ENCODE measurements around the gene LIN37. TPM values are rescaled to one million over a fixed set of nuclear protein-coding genes. Genes with fewer than 3 reads are reported as not detected.

LIN37 gene
- total RNA-seq, 1 experiment from 2014 or later: 10.1 TPM

DNA sequence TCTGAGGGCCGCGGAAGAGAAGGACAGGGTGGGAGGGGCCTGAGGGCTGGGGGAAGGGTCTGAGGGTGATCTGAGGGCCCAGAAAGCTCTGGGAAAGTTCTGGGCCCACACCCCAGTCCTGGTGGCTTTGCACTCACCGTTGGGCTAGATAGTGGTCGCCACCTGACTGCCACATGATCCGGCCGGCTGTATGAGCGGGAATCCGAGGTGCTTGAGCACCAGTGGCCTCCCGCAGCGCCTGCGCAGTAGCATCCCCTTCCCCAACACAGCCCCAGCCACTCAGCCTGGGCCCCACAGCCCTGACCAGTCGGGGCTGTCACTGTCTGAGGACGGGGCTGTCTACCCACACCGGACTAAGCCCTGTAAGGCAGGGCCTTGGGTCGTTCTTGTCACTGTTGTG, 49.3 kb downstream of the LIN37 start (continued):
- TF ChIP-seq, protein P1, sequence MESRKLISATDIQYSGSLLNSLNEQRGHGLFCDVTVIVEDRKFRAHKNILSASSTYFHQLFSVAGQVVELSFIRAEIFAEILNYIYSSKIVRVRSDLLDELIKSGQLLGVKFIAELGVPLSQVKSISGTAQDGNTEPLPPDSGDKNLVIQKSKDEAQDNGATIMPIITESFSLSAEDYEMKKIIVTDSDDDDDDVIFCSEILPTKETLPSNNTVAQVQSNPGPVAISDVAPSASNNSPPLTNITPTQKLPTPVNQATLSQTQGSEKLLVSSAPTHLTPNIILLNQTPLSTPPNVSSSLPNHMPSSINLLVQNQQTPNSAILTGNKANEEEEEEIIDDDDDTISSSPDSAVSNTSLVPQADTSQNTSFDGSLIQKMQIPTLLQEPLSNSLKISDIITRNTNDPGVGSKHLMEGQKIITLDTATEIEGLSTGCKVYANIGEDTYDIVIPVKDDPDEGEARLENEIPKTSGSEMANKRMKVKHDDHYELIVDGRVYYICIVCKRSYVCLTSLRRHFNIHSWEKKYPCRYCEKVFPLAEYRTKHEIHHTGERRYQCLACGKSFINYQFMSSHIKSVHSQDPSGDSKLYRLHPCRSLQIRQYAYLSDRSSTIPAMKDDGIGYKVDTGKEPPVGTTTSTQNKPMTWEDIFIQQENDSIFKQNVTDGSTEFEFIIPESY (IDR thresholded peaks at IDR 0.05; ENCODE audit: extremely low read depth, insufficient replicate concordance, low read length): no peak
- TF ChIP-seq, protein P2, sequence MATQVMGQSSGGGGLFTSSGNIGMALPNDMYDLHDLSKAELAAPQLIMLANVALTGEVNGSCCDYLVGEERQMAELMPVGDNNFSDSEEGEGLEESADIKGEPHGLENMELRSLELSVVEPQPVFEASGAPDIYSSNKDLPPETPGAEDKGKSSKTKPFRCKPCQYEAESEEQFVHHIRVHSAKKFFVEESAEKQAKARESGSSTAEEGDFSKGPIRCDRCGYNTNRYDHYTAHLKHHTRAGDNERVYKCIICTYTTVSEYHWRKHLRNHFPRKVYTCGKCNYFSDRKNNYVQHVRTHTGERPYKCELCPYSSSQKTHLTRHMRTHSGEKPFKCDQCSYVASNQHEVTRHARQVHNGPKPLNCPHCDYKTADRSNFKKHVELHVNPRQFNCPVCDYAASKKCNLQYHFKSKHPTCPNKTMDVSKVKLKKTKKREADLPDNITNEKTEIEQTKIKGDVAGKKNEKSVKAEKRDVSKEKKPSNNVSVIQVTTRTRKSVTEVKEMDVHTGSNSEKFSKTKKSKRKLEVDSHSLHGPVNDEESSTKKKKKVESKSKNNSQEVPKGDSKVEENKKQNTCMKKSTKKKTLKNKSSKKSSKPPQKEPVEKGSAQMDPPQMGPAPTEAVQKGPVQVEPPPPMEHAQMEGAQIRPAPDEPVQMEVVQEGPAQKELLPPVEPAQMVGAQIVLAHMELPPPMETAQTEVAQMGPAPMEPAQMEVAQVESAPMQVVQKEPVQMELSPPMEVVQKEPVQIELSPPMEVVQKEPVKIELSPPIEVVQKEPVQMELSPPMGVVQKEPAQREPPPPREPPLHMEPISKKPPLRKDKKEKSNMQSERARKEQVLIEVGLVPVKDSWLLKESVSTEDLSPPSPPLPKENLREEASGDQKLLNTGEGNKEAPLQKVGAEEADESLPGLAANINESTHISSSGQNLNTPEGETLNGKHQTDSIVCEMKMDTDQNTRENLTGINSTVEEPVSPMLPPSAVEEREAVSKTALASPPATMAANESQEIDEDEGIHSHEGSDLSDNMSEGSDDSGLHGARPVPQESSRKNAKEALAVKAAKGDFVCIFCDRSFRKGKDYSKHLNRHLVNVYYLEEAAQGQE (IDR thresholded peaks at IDR 0.05; ENCODE audit: low read depth): no peak
- TF ChIP-seq TCF7L2 (IDR thresholded peaks at IDR 0.05; ENCODE audit: borderline replicate concordance, extremely low read depth, insufficient read depth, insufficient read length): no peak
- no peak for TF ChIP-seq SIN3A (IDR thresholded peaks at IDR 0.05; ENCODE audit: low read depth)
- TF ChIP-seq CEBPB (IDR thresholded peaks at IDR 0.05; ENCODE audit: low read depth): no peak

DNA sequence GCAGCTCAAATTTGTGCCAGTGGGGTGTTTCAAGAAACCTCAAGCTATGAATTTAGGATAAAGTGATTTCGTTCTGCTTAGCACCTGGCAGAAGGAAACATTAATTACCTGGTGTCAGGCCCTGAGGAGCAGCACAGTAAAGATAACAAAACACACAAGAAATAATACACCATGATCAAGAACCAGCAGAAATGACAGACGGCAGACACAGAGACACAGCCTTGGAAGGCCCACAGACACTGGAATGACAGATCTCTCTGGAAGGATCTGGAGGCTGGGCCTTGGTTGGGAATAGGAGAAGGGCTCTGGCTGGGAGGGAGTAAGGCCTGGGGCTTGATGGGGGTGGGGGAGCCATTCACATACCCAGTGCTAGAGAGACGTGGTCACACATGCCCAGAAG, 53.5 kb downstream of the LIN37 start:
- ChIA-PET RAD21 (ENCODE audit: low non-redundant PET in 1 of 2, low total read pairs in 2 of 2, uncharacterized antibody in 2 of 2, unreplicated experiment in 2 of 2) (no interaction called here), CTCF (no interaction called here), POLR2A (no interaction called here)
- ATAC-seq: no peak
- intact Hi-C loops (cut with micrococcal nuclease): no loop called here
- Histone ChIP-seq H3K36me3 (ENCODE audit: control insufficient read depth in 1 of 2, insufficient read depth in 2 of 2, low read length in 2 of 2) (no peaks in the 10 kb centered on the region), H3K9ac (ENCODE audit: low read length) (no peak overlapping the region), H2AFZ (ENCODE audit: low read depth, low read length, poor library complexity, severe bottlenecking) (no peak overlapping the region), H3K9me2 (ENCODE audit: insufficient read depth) (no peaks in the 10 kb centered on the region), H3K27ac (ENCODE audit: low read depth, low read length) (no peak overlapping the region), H3K4me1 (ENCODE audit: control insufficient read depth in 1 of 2, insufficient read depth in 2 of 2, low read length in 2 of 2) (no peaks in the 10 kb centered on the region), H3K79me2 (ENCODE audit: insufficient read depth, low read length) (no peaks in the 10 kb centered on the region), H3K4me2 (ENCODE audit: low read length) (no peak overlapping the region), H4K20me1 (ENCODE audit: insufficient read depth) (no peaks in the 10 kb centered on the region), H3K4me3 (replicated peaks in 1 of 2; ENCODE audit: low read depth in 1 of 2, low read length in 2 of 2) (no peak overlapping the region), H3K27me3 (ENCODE audit: insufficient read depth, low read length) (no peaks in the 10 kb centered on the region), H3K9me3 (ENCODE audit: control insufficient read depth in 1 of 2, insufficient read depth in 1 of 2, low read depth in 1 of 2, low read length in 2 of 2) (no peaks in the 10 kb centered on the region)
- BruUV-seq (replicated peaks): no TSS peak
- DNase-seq (ENCODE audit: low read depth, low spot score): no peak
- TF ChIP-seq JUND (IDR thresholded peaks at IDR 0.05): no peak
- TF ChIP-seq ZNF274 (IDR thresholded peaks at IDR 0.05; ENCODE audit: low read depth, low read length): no peak
- no peak for TF ChIP-seq FOSL1 (IDR thresholded peaks at IDR 0.05; ENCODE audit: low read depth)
- TF ChIP-seq ZFX (IDR thresholded peaks at IDR 0.05): no peak
- TF ChIP-seq, protein P1 (IDR thresholded peaks at IDR 0.05; ENCODE audit: extremely low read depth, insufficient replicate concordance, low read length): no peak
- TF ChIP-seq CEBPB (IDR thresholded peaks at IDR 0.05; ENCODE audit: low read depth): no peak
- no peak for TF ChIP-seq MAX (IDR thresholded peaks at IDR 0.05)
- TF ChIP-seq, protein P3, sequence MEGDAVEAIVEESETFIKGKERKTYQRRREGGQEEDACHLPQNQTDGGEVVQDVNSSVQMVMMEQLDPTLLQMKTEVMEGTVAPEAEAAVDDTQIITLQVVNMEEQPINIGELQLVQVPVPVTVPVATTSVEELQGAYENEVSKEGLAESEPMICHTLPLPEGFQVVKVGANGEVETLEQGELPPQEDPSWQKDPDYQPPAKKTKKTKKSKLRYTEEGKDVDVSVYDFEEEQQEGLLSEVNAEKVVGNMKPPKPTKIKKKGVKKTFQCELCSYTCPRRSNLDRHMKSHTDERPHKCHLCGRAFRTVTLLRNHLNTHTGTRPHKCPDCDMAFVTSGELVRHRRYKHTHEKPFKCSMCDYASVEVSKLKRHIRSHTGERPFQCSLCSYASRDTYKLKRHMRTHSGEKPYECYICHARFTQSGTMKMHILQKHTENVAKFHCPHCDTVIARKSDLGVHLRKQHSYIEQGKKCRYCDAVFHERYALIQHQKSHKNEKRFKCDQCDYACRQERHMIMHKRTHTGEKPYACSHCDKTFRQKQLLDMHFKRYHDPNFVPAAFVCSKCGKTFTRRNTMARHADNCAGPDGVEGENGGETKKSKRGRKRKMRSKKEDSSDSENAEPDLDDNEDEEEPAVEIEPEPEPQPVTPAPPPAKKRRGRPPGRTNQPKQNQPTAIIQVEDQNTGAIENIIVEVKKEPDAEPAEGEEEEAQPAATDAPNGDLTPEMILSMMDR (IDR thresholded peaks at IDR 0.05 in 2 of 3, conservative IDR thresholded peaks at IDR 0.05 in 1 of 3; ENCODE audit: borderline replicate concordance in 1 of 3, insufficient read depth in 1 of 3, low read depth in 2 of 3, low read length in 2 of 3): no peak
- TF ChIP-seq SIN3A (IDR thresholded peaks at IDR 0.05; ENCODE audit: low read depth): no peak
- TF ChIP-seq, protein P4, sequence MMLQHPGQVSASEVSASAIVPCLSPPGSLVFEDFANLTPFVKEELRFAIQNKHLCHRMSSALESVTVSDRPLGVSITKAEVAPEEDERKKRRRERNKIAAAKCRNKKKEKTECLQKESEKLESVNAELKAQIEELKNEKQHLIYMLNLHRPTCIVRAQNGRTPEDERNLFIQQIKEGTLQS (IDR thresholded peaks at IDR 0.05): no peak
- no peak for TF ChIP-seq POLR2A (IDR thresholded peaks at IDR 0.05; ENCODE audit: borderline replicate concordance, extremely low read depth, insufficient read depth, insufficient read length)
- no peak for TF ChIP-seq EZH2phosphoT487 (IDR thresholded peaks at IDR 0.05; ENCODE audit: borderline replicate concordance)

All from HCT116 (cell line).